ENCODE data around the gene GPT2.
A peak's percentile ranks its signal among the peaks of the same experiment; 100 is the strongest.

GPT2 gene

GRCh38 chr16:46883690-46884512 is at the start of gene GPT2:
Gene GPT2, plus strand, starts transcription at chr16:46884362. Its CDS starts 354 bp downstream, at chr16:46884716.
- DNase-seq: peak; percentile 55

GRCh38 chr16:46836534-46837530 is 47.3 kb upstream of the GPT2 start:
- no peak for DNase-seq

- no peak for DNase-seq
Observed at GRCh38 chr16:46839986-46840443, 44.1 kb upstream of the GPT2 start.

- no peak for DNase-seq
Observed at GRCh38 chr16:46842192-46842895, 41.8 kb upstream of the GPT2 start.

- no peak for DNase-seq
Observed at GRCh38 chr16:46843898-46844642, 40.1 kb upstream of the GPT2 start.

GRCh38 chr16:46844771-46845170 is 39.4 kb upstream of the GPT2 start:
- no peak for DNase-seq

- no peak for DNase-seq
Observed at GRCh38 chr16:46845952-46846351, 38.2 kb upstream of the GPT2 start.

GRCh38 chr16:46848768-46849764 is 35.1 kb upstream of the GPT2 start:
- no peak for DNase-seq

- no peak for DNase-seq
Observed at GRCh38 chr16:46850619-46851555, 33.3 kb upstream of the GPT2 start.

- no peak for DNase-seq
Observed at GRCh38 chr16:46852130-46852529, 32.0 kb upstream of the GPT2 start.

GRCh38 chr16:46853713-46854443 is 30.3 kb upstream of the GPT2 start:
- DNase-seq: peak; percentile 44

- DNase-seq: no peak
Observed at GRCh38 chr16:46854846-46855245, 29.3 kb upstream of the GPT2 start.

GRCh38 chr16:46855389-46855788 is 28.8 kb upstream of the GPT2 start:
- DNase-seq: no peak

- DNase-seq: no peak
Observed at GRCh38 chr16:46857368-46857945, 26.7 kb upstream of the GPT2 start.

- no peak for DNase-seq
Observed at GRCh38 chr16:46858151-46858550, 26.0 kb upstream of the GPT2 start.

- DNase-seq: no peak
Observed at GRCh38 chr16:46859719-46860152, 24.4 kb upstream of the GPT2 start.

GRCh38 chr16:46862555-46863447 is 21.4 kb upstream of the GPT2 start:
- DNase-seq: no peak

Measured in activated T-cell treated with anti-CD3 and anti-CD28 coated beads for 4 hours (primary cell).